Measurements from ENCODE around the gene NUMB. TPM values are rescaled to one million over a fixed set of nuclear protein-coding genes. Genes with fewer than 3 reads are reported as not detected.

NUMB gene
- total RNA-seq, 1 experiment from 2014 or later = 46.5 TPM

- no peak overlapping the region for H2AFZ ChIP-seq (ENCODE audit: low read length)
- no peak overlapping the region for H2BK5ac ChIP-seq (ENCODE audit: insufficient read length, low read length)
- Mint-ChIP-seq H3K9me3 (0 out of 5 replicates have a peak, but pooled peaks cover 0 to 2% of the 10 kb centered on the region in 2 experiments), H3K4me1 (peaks cover 9 to 10% of the 10 kb centered on the region in 2 experiments), H3K36me3 (ENCODE audit: insufficient read depth in 1 of 3, low read depth in 3 of 3) (peaks cover 10 to 15% (median 12%) of the 10 kb centered on the region in 3 experiments; a peak in 6 of 7 replicates), H3K27ac (no peak overlapping the region), H3K4me3 (no peak overlapping the region), H3K27me3 (ENCODE audit: low read depth) (no peaks in the 10 kb centered on the region)
- no peaks in the 10 kb centered on the region; the same call in 1 of the 2 replicates for H3K79me2 ChIP-seq (ENCODE audit: insufficient read depth, low read length)
- no peak overlapping the region for H4K91ac ChIP-seq (ENCODE audit: insufficient read length, low read depth, low read length)
- no peak overlapping the region for H2BK120ac ChIP-seq (ENCODE audit: low read depth, low read length, poor library complexity, severe bottlenecking)
- H3K27me3 ChIP-seq (ENCODE audit: insufficient read depth, low read length) = no peaks in the 10 kb centered on the region
- H3K4ac ChIP-seq (ENCODE audit: low read depth, low read length) = no peak overlapping the region
- no peak for TF ChIP-seq CTCF (conservative IDR thresholded peaks at IDR 0.05)
- no peak overlapping the region for H2AK5ac ChIP-seq (ENCODE audit: insufficient read length, low read length)
- no peak for DNase-seq
- no peak overlapping the region for H4K5ac ChIP-seq (ENCODE audit: insufficient read length, low read depth, low read length)
- no peak overlapping the region for H3K4me2 ChIP-seq (ENCODE audit: insufficient read depth, insufficient read length, low read length)
- no peak overlapping the region for H3K14ac ChIP-seq (ENCODE audit: insufficient read depth, low read length)
- H3K79me1 ChIP-seq (ENCODE audit: insufficient read depth, low read depth, low read length, poor library complexity, severe bottlenecking) = no peaks in the 10 kb centered on the region
- no peak overlapping the region for H3K27ac ChIP-seq (ENCODE audit: insufficient read length, low read depth, low read length)
- WGBS (ENCODE audit: extremely low coverage, insufficient read length, low lambda C conversion rate) = 100% methylated on average over 1 of the region's 2 CpGs
- H3K23ac ChIP-seq (ENCODE audit: insufficient read length, low read depth, low read length) = no peak overlapping the region
- no peak overlapping the region for H2BK15ac ChIP-seq (ENCODE audit: low read depth, low read length)
- no peaks in the 10 kb centered on the region for H3K4me1 ChIP-seq (ENCODE audit: insufficient read depth, low read length)
- H3K23me2 ChIP-seq (ENCODE audit: insufficient read length, low read depth, low read length, poor library complexity, severe bottlenecking) = no peaks in the 10 kb centered on the region
- no peak overlapping the region for H3T11ph ChIP-seq (ENCODE audit: low read length)
- no peaks in the 10 kb centered on the region for H3K9me3 ChIP-seq (ENCODE audit: control insufficient read depth, low read depth, low read length)
- no peak overlapping the region for H3K9ac ChIP-seq (ENCODE audit: extremely low read depth, insufficient read length, low read length)
- no peak overlapping the region for H3K56ac ChIP-seq (ENCODE audit: insufficient read length, low read depth, low read length)
- no peaks in the 10 kb centered on the region for H4K20me1 ChIP-seq (ENCODE audit: control insufficient read depth, insufficient read depth, insufficient read length)
- H3K18ac ChIP-seq (ENCODE audit: insufficient read length, low read depth, low read length) = no peak overlapping the region
- H4K8ac ChIP-seq (replicated peaks; ENCODE audit: insufficient read length, low read depth, low read length) = no peak overlapping the region
- no peak overlapping the region for H2BK20ac ChIP-seq (ENCODE audit: low read depth, low read length, poor library complexity, severe bottlenecking)
- no peak overlapping the region for H2BK12ac ChIP-seq (ENCODE audit: insufficient read length, low read depth, low read length)
Measured at GRCh38 chr14:73402579-73402978, 55.8 kb downstream of the NUMB start.
